Brain microvascular endothelial cell (primary cell): ENCODE data around the gene TMEM242.
A peak's percentile ranks its signal among the peaks of the same experiment; 100 is the strongest.

ENCODE experiments used
- DNase-seq: peaks from one replicate; pipeline ENCODE4 v3.0.0-alpha.2; 2020
- H3K27ac ChIP-seq: fragments of 250-450 bp; sonication (Bioruptor Pico); 2 replicates; pipeline ENCODE4 v1.5.1; 2020; ENCODE audit warnings: mild to moderate bottlenecking, moderate library complexity
- H3K27me3 ChIP-seq: fragments of 250-450 bp; sonication (Bioruptor Pico); replicated peaks from 2 replicates; pipeline ENCODE4 v1.5.1; 2020; ENCODE audit warnings: mild to moderate bottlenecking
- H3K36me3 ChIP-seq: fragments of 250-450 bp; sonication (Bioruptor Pico); replicated peaks from 2 replicates; pipeline ENCODE4 v1.5.1; 2020; ENCODE audit warnings: mild to moderate bottlenecking
- H3K4me3 ChIP-seq: 2 replicates; pipeline ENCODE4 v1.5.1; 2011; ENCODE audit warnings: low read depth, mild to moderate bottlenecking, control low read depth, low read length, moderate library complexity
- CTCF ChIP-seq: IDR thresholded peaks from 2 replicates; pipeline ENCODE4 v1.5.1; 2011; ENCODE audit warnings: low read depth, mild to moderate bottlenecking, moderate library complexity, low read length, control low read depth, inconsistent platforms; ENCODE audit errors: missing control alignments
- in situ Hi-C: cut with HindIII; loops from 2 replicates; pipeline ENCODE4 v1.10.0; 2017; ENCODE audit warnings: low sequenced_read_pairs, low pct_ligation_motif_present

TMEM242 gene

DNA sequence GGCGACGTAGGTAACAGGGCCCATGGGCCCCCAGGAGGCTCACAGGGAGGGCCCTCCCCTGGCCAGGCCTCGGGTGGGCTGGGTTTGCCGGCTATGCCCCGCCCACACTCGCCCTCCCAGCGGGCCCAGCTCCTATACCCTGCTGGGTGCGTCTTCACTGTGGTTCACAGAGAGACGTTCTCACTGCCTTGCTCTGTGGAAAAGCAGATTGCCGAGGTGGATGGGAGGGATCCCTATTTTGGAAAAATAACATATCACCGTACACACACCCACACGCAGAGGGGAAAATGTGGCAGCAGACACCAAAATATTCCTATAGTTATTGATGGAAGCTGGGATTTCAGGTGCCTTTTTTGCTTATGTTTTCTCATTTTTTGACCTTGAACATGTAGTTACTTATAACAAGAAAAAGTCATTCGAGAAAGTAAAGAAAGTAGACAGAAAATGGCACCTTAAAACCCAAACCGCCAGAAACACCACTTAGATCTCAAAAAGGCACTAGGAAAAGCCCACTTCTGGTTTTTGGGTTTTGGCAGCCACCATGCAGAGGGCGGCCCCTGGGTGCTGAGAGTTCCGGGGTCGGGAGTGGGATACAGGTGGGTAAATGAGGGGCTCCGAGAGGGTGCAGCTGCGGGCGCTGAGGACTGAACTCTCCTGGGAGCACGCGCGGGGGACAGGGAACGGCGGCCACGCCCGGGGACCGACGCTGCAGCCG is 49.4 kb downstream of the TMEM242 start:
- H3K27me3 ChIP-seq: no peaks in the 10 kb centered on the region
- no peak for TF ChIP-seq CTCF
- in situ Hi-C loops: no loop called here
- peak; percentile 27 for DNase-seq
- peak overlapping the region; percentile 68 for H3K4me3 ChIP-seq
- H3K27ac ChIP-seq: peak overlapping the region; percentile 46
- H3K36me3 ChIP-seq: no peaks in the 10 kb centered on the region

- DNase-seq: no peak
- in situ Hi-C loops: no loop called here
- Histone ChIP-seq H3K4me3 (no peak overlapping the region), H3K27ac (no peak overlapping the region), H3K27me3 (no peaks in the 10 kb centered on the region), H3K36me3 (no peaks in the 10 kb centered on the region)
- no peak for TF ChIP-seq CTCF
Measured at GRCh38 chr6:157272866-157273755, 50.2 kb downstream of the TMEM242 start.

- in situ Hi-C loops: no loop called here
- H3K27me3 ChIP-seq: no peaks in the 10 kb centered on the region
- TF ChIP-seq CTCF: no peak
- H3K4me3 ChIP-seq: no peak overlapping the region
- no peaks in the 10 kb centered on the region for H3K36me3 ChIP-seq
- H3K27ac ChIP-seq: no peak overlapping the region
- DNase-seq: no peak
Measured at GRCh38 chr6:157272372-157272771, 50.9 kb downstream of the TMEM242 start.

GRCh38 chr6:157271911-157272310 is 51.4 kb downstream of the TMEM242 start:
- TF ChIP-seq CTCF: no peak
- Histone ChIP-seq H3K36me3 (no peaks in the 10 kb centered on the region), H3K27me3 (no peaks in the 10 kb centered on the region), H3K27ac (no peak overlapping the region), H3K4me3 (no peak overlapping the region)
- no peak for DNase-seq
- in situ Hi-C loops: no loop called here

DNA sequence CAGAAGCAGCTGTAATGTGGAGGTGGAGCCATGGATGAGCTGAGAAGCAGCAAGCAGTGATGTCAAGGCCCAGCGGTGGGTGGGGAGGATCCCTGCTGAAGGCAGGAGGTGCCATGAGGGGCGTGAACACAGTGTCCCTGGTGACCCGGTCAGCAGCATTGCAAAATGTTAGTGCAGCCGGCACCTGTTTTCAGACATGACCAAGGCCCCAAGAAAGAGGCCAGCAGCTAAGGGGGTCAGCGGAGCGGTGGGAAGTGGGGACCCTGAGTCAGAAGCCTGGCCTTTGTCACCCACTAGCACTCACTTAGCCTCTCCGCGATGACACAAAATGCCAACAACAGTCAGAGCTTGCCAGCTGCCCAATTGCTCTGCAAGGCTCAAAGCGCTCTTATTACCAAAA is 51.9 kb downstream of the TMEM242 start:
- in situ Hi-C loops: no loop called here
- Histone ChIP-seq H3K27me3 (no peaks in the 10 kb centered on the region), H3K27ac (no peak overlapping the region), H3K4me3 (no peak overlapping the region), H3K36me3 (no peaks in the 10 kb centered on the region)
- DNase-seq: no peak
- no peak for TF ChIP-seq CTCF
